ENCODE results near the gene FKBP4. TPM values are rescaled to one million over a fixed set of nuclear protein-coding genes. Genes with fewer than 3 reads are reported as not detected.

FKBP4 gene
- total RNA-seq, result 10 to 100 TPM; 34.7 to 47.0 (median 41.1) TPM

GRCh38 chr12:2794736-2795289 is at the start of gene FKBP4:
TSS of gene FKBP4 (plus strand) at chr12:2794970. CDS start at chr12:2795140, 170 bp downstream.
- H3K27me3 ChIP-seq, result no peaks in the 10 kb centered on the region
- WGBS, 2 donors (ENCODE audit: low coverage in 1 of 2), result 0% methylated on average over 12 of the region's 63 CpGs; no CpG with 5 or more reads in 1 of the 2 donors
- H3K9me3 ChIP-seq, result no peaks in the 10 kb centered on the region
- peak within 1 kb of the TSS; percentile 67 to 71 for H3K4me3 ChIP-seq
- peaks cover 0 to 41% (median 13%) of the 10 kb centered on the region in 3 donors for H3K4me1 ChIP-seq
- H3K27ac ChIP-seq, result peak within 1 kb of the TSS; percentile 35 to 92 (median 88)
- TF ChIP-seq POLR2AphosphoS5 (IDR thresholded peaks at IDR 0.05) (peak; percentile 73), POLR2A (IDR thresholded peaks at IDR 0.05) (peak; percentile 70), EP300 (IDR thresholded peaks at IDR 0.05) (no peak), CTCF (IDR thresholded peaks at IDR 0.05) (peak in 1 of 4 experiments; percentile 3)
- H3K36me3 ChIP-seq, result peaks cover 0 to 31% of the 10 kb centered on the region in 2 donors
- peak; percentile 94 for ATAC-seq

GRCh38 chr12:2745655-2746054 is 49.1 kb upstream of the FKBP4 start:
- no peak for ATAC-seq
- WGBS, 2 donors (ENCODE audit: low coverage in 1 of 2), result 40 to 52% methylated on average over 1 to 2 of the region's 2 CpGs
- H3K4me1 ChIP-seq, result no peaks in the 10 kb centered on the region
- peaks cover 0 to 6% (median 0%) of the 10 kb centered on the region in 3 donors for H3K9me3 ChIP-seq
- peaks cover 21% of the 10 kb centered on the region for H3K27me3 ChIP-seq
- H3K36me3 ChIP-seq, result no peaks in the 10 kb centered on the region
- H3K4me3 ChIP-seq, result no peak overlapping the region
- TF ChIP-seq POLR2AphosphoS5 (IDR thresholded peaks at IDR 0.05), result no peak
- no peak for TF ChIP-seq CTCF (IDR thresholded peaks at IDR 0.05)
- TF ChIP-seq EP300 (IDR thresholded peaks at IDR 0.05), result no peak
- TF ChIP-seq POLR2A (IDR thresholded peaks at IDR 0.05), result no peak
- no peak overlapping the region for H3K27ac ChIP-seq

- Histone ChIP-seq H3K4me1 (no peaks in the 10 kb centered on the region), H3K4me3 (no peak overlapping the region), H3K27me3 (peaks cover 25% of the 10 kb centered on the region), H3K27ac (no peak overlapping the region), H3K36me3 (no peaks in the 10 kb centered on the region), H3K9me3 (peaks cover 0 to 6% (median 0%) of the 10 kb centered on the region in 3 donors)
- no peak for ATAC-seq
- no CpG with 5 or more reads among the region's 11 CpGs for WGBS, 2 donors (ENCODE audit: low coverage in 1 of 2)
- no peak for TF ChIP-seq POLR2AphosphoS5 (IDR thresholded peaks at IDR 0.05)
- TF ChIP-seq EP300 (IDR thresholded peaks at IDR 0.05), result no peak
- TF ChIP-seq CTCF (IDR thresholded peaks at IDR 0.05), result no peak
- TF ChIP-seq POLR2A (IDR thresholded peaks at IDR 0.05), result no peak
These were observed 45.2 kb upstream of the FKBP4 start for GRCh38 chr12:2749580-2749979.

GRCh38 chr12:2750185-2750584 is 44.6 kb upstream of the FKBP4 start:
- Histone ChIP-seq H3K36me3 (no peaks in the 10 kb centered on the region), H3K27ac (no peak overlapping the region), H3K4me3 (no peak overlapping the region), H3K27me3 (peaks cover 25% of the 10 kb centered on the region), H3K9me3 (peaks cover 0 to 6% (median 0%) of the 10 kb centered on the region in 3 donors), H3K4me1 (no peaks in the 10 kb centered on the region)
- TF ChIP-seq CTCF (IDR thresholded peaks at IDR 0.05), result no peak
- no peak for TF ChIP-seq EP300 (IDR thresholded peaks at IDR 0.05)
- TF ChIP-seq POLR2AphosphoS5 (IDR thresholded peaks at IDR 0.05), result no peak
- no peak for TF ChIP-seq POLR2A (IDR thresholded peaks at IDR 0.05)
- 60 to 100% methylated on average over 1 to 2 of the region's 7 CpGs for WGBS, 2 donors (ENCODE audit: low coverage in 1 of 2)
- no peak for ATAC-seq

GRCh38 chr12:2751230-2751629 is 43.5 kb upstream of the FKBP4 start:
- Histone ChIP-seq H3K4me1 (no peaks in the 10 kb centered on the region), H3K9me3 (peaks cover 0 to 6% (median 0%) of the 10 kb centered on the region in 3 donors), H3K27me3 (peaks cover 25% of the 10 kb centered on the region), H3K4me3 (no peak overlapping the region), H3K27ac (no peak overlapping the region), H3K36me3 (no peaks in the 10 kb centered on the region)
- TF ChIP-seq POLR2AphosphoS5 (IDR thresholded peaks at IDR 0.05), result no peak
- no peak for TF ChIP-seq EP300 (IDR thresholded peaks at IDR 0.05)
- no peak for TF ChIP-seq CTCF (IDR thresholded peaks at IDR 0.05)
- no peak for TF ChIP-seq POLR2A (IDR thresholded peaks at IDR 0.05)
- no peak for ATAC-seq

Data from gastroesophageal sphincter (tissue), 4 donors.